B cell (primary cell): ENCODE data around the gene ARMC12.

ENCODE experiments used
- CTCF ChIP-seq: fragments of 200-600 bp; IDR thresholded peaks from one replicate; pipeline ENCODE4 v1.8.0; 2022; ENCODE audit warnings: antibody characterized with exemption, mild to moderate bottlenecking
- EZH2 ChIP-seq: IDR thresholded peaks from 2 replicates; pipeline ENCODE4 v1.6.1; 2012; ENCODE audit warnings: borderline replicate concordance, low read depth, mild to moderate bottlenecking, moderate library complexity, low read length; ENCODE audit not compliant: insufficient read depth, poor library complexity, severe bottlenecking

GRCh38 chr6:35780719-35781118 is 43.9 kb downstream of the ARMC12 start, which contains the start of gene CLPSL1:
- TF ChIP-seq CTCF (no peak), EZH2 (no peak)
